OCI-LY3 (cell line): ENCODE measurements around the gene NPY.

Experiments used
- H2AFZ ChIP-seq: fragments of 200-600, 300-600 bp; shearing (Covaris generic); 2 replicates; pipeline ENCODE4 v1.6.0; 2014; ENCODE audit warnings: antibody characterized with exemption, low read depth, low read length
- H3K27ac ChIP-seq: fragments of 200-600, 300-600 bp; sonication (generic); 2 replicates; pipeline ENCODE4 v1.5.1; 2014; ENCODE audit warnings: mild to moderate bottlenecking, low read length, moderate library complexity, mixed read lengths
- H3K27me3 ChIP-seq: fragments of 200-600, 300-600 bp; sonication (generic); 2 replicates; pipeline ENCODE4 v1.6.1; 2014; ENCODE audit warnings: low read depth, low read length, mixed read lengths
- H3K36me3 ChIP-seq: fragments of 200-600, 300-600 bp; sonication (generic); replicated peaks from 2 replicates; pipeline ENCODE3; 2014; ENCODE audit warnings: low read depth, low read length, mixed read lengths
- H3K4me1 ChIP-seq: fragments of 300-600, 200-600 bp; sonication (generic); 2 replicates; pipeline ENCODE4 v1.6.1; 2014; ENCODE audit warnings: low read length, mixed read lengths
- H3K4me2 ChIP-seq: fragments of 200-600, 300-600 bp; sonication (generic); 2 replicates; pipeline ENCODE4 v1.6.1; 2014; ENCODE audit warnings: low read length, mixed read lengths
- H3K4me3 ChIP-seq: fragments of 300-600, 200-600 bp; sonication (generic); 2 replicates; pipeline ENCODE4 v1.5.1; 2014; ENCODE audit warnings: antibody characterized with exemption, mild to moderate bottlenecking, low read length, moderate library complexity
- H3K79me2 ChIP-seq: fragments of 300-600, 200-600 bp; shearing (Covaris generic); 2 replicates; pipeline ENCODE4 v1.6.1; 2014; ENCODE audit warnings: mild to moderate bottlenecking, low read length, mixed read lengths
- H3K9ac ChIP-seq: fragments of 300-600, 200-600 bp; shearing (Covaris generic); 2 replicates; pipeline ENCODE4 v1.6.0; 2014; ENCODE audit warnings: mild to moderate bottlenecking, low read length, moderate library complexity
- H3K9me3 ChIP-seq: fragments of 200-600, 300-600 bp; shearing (Covaris generic); 2 replicates; pipeline ENCODE4 v1.6.1; 2014; ENCODE audit warnings: low read length, mixed read lengths; ENCODE audit not compliant: insufficient read depth
- H4K20me1 ChIP-seq: fragments of 200-600, 300-600 bp; sonication (generic); 2 replicates; pipeline ENCODE4 v1.6.1; 2016; ENCODE audit warnings: low read length, mixed read lengths; ENCODE audit not compliant: insufficient read depth
- CTCF ChIP-seq: fragments of 200-600, 300-600 bp; sonication (generic); IDR thresholded peaks from 2 replicates; pipeline ENCODE4 v1.5.1; 2014; ENCODE audit warnings: antibody characterized with exemption, low read length, low read depth
- EZH2phosphoT487 ChIP-seq: fragments of 200-600 bp; shearing (Covaris generic); IDR thresholded peaks from 2 replicates; pipeline ENCODE4 v1.6.1; 2018; ENCODE audit warnings: antibody characterized with exemption, mixed run types, low read depth

Gene NPY

GRCh38 chr7:24290004-24290641 lies 6.1 kb downstream of the NPY start:
- Histone ChIP-seq H2AFZ (no peak overlapping the region), H3K9me3 (no peaks in the 10 kb centered on the region), H3K4me2 (peak overlapping the region; percentile 52), H3K36me3 (no peaks in the 10 kb centered on the region), H3K27me3 (peaks cover 11% of the 10 kb centered on the region; the same call in 1 of the 2 replicates), H3K4me3 (no peak overlapping the region), H3K9ac (no peak overlapping the region), H3K4me1 (no peaks in the 10 kb centered on the region), H4K20me1 (no peaks in the 10 kb centered on the region), H3K27ac (no peak overlapping the region), H3K79me2 (no peaks in the 10 kb centered on the region)
- no peak for TF ChIP-seq EZH2phosphoT487
- TF ChIP-seq CTCF: peak; percentile 54

GRCh38 chr7:24291271-24291670 lies 7.3 kb downstream of the NPY start:
- Histone ChIP-seq H3K4me1 (no peaks in the 10 kb centered on the region), H3K27ac (no peak overlapping the region), H3K9me3 (no peaks in the 10 kb centered on the region), H2AFZ (no peak overlapping the region), H3K27me3 (peaks cover 11% of the 10 kb centered on the region; the same call in 1 of the 2 replicates), H4K20me1 (no peaks in the 10 kb centered on the region), H3K9ac (no peak overlapping the region), H3K79me2 (no peaks in the 10 kb centered on the region), H3K4me2 (no peak overlapping the region), H3K4me3 (no peak overlapping the region), H3K36me3 (no peaks in the 10 kb centered on the region)
- no peak for TF ChIP-seq CTCF
- TF ChIP-seq EZH2phosphoT487: no peak

- Histone ChIP-seq H3K27me3 (peaks cover 10% of the 10 kb centered on the region; the same call in 1 of the 2 replicates), H3K27ac (no peak overlapping the region), H3K9me3 (no peaks in the 10 kb centered on the region), H3K4me3 (no peak overlapping the region), H3K4me2 (no peak overlapping the region), H3K79me2 (no peaks in the 10 kb centered on the region), H3K4me1 (peaks cover 6% of the 10 kb centered on the region), H3K9ac (no peak overlapping the region), H4K20me1 (no peaks in the 10 kb centered on the region), H3K36me3 (no peaks in the 10 kb centered on the region), H2AFZ (no peak overlapping the region)
- TF ChIP-seq CTCF: no peak
- TF ChIP-seq EZH2phosphoT487: no peak
Observed at GRCh38 chr7:24297362-24297761, 13.4 kb downstream of the NPY start.

GRCh38 chr7:24298696-24299095 lies 14.7 kb downstream of the NPY start:
- no peaks in the 10 kb centered on the region for H3K36me3 ChIP-seq
- H3K27me3 ChIP-seq: peaks cover 14% of the 10 kb centered on the region; the same call in 1 of the 2 replicates
- H3K4me2 ChIP-seq: no peak overlapping the region
- no peaks in the 10 kb centered on the region for H3K79me2 ChIP-seq
- H3K27ac ChIP-seq: no peak overlapping the region
- no peaks in the 10 kb centered on the region for H3K9me3 ChIP-seq
- H3K4me1 ChIP-seq: peaks cover 6% of the 10 kb centered on the region
- TF ChIP-seq EZH2phosphoT487: no peak
- TF ChIP-seq CTCF: no peak
- H3K4me3 ChIP-seq: no peak overlapping the region
- no peaks in the 10 kb centered on the region for H4K20me1 ChIP-seq
- H2AFZ ChIP-seq: no peak overlapping the region
- no peak overlapping the region for H3K9ac ChIP-seq
